Measurements from ENCODE around the gene HTR3D.

GRCh38 chr3:184078851-184079250 lies 47.3 kb downstream of the HTR3D start:
- TF ChIP-seq, protein P1, sequence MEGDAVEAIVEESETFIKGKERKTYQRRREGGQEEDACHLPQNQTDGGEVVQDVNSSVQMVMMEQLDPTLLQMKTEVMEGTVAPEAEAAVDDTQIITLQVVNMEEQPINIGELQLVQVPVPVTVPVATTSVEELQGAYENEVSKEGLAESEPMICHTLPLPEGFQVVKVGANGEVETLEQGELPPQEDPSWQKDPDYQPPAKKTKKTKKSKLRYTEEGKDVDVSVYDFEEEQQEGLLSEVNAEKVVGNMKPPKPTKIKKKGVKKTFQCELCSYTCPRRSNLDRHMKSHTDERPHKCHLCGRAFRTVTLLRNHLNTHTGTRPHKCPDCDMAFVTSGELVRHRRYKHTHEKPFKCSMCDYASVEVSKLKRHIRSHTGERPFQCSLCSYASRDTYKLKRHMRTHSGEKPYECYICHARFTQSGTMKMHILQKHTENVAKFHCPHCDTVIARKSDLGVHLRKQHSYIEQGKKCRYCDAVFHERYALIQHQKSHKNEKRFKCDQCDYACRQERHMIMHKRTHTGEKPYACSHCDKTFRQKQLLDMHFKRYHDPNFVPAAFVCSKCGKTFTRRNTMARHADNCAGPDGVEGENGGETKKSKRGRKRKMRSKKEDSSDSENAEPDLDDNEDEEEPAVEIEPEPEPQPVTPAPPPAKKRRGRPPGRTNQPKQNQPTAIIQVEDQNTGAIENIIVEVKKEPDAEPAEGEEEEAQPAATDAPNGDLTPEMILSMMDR (IDR thresholded peaks at IDR 0.05; ENCODE audit: low read depth, low read length, poor library complexity, severe bottlenecking): no peak
- no peak for TF ChIP-seq EZH2phosphoT487 (IDR thresholded peaks at IDR 0.05; ENCODE audit: borderline replicate concordance, low read length)
